OCI-LY7 (cell line): ENCODE data around the gene ACTG2.

Experiments used
- EZH2phosphoT487 ChIP-seq: fragments of 200-600 bp; sonication (generic); IDR thresholded peaks from 2 replicates; pipeline ENCODE4 v1.6.1; 2018; ENCODE audit warnings: low read depth, borderline replicate concordance, mild to moderate bottlenecking, mixed run types, antibody characterized with exemption, low read length, moderate library complexity, mixed read lengths
- TF ChIP-seq, protein P1 (sequence below): fragments of 200-600 bp; sonication (generic); conservative IDR thresholded peaks from 2 replicates; pipeline ENCODE4 v1.5.1; 2014; ENCODE audit warnings: mild to moderate bottlenecking, antibody characterized with exemption, low read length, moderate library complexity, mixed read lengths

DNA sequence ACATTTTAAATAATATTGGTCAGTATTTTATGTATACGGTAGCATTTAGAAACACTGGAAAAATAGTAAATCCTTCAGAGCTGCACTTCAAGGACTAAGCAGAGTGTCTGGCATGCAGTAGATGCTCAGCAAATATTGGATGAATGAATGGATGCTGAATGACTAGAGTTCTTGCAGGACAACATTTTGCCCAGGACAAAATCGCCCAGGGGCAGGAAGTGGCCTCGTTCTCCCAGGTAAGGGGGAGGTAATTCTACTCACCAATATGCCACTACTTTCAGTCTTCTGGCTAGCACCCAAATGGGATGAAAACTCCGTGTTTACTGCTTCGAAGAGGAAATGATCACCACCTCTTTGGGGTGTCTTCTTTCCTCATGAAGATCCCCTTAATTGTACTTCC lies 29.9 kb downstream of the ACTG2 start:
- TF ChIP-seq, protein P1, sequence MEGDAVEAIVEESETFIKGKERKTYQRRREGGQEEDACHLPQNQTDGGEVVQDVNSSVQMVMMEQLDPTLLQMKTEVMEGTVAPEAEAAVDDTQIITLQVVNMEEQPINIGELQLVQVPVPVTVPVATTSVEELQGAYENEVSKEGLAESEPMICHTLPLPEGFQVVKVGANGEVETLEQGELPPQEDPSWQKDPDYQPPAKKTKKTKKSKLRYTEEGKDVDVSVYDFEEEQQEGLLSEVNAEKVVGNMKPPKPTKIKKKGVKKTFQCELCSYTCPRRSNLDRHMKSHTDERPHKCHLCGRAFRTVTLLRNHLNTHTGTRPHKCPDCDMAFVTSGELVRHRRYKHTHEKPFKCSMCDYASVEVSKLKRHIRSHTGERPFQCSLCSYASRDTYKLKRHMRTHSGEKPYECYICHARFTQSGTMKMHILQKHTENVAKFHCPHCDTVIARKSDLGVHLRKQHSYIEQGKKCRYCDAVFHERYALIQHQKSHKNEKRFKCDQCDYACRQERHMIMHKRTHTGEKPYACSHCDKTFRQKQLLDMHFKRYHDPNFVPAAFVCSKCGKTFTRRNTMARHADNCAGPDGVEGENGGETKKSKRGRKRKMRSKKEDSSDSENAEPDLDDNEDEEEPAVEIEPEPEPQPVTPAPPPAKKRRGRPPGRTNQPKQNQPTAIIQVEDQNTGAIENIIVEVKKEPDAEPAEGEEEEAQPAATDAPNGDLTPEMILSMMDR = no peak
- no peak for TF ChIP-seq EZH2phosphoT487
